IMR-90 (cell line): Measurements from ENCODE around the gene BRD8. TPM values are rescaled to one million over a fixed set of nuclear protein-coding genes. Genes with fewer than 3 reads are reported as not detected.

ENCODE experiments used
- ATAC-seq: fragments of 200-7000 bp; cut with Tn5 transposase; 2 replicates; pipeline ENCODE4 v1.9.1; 2020; ENCODE audit warnings: low read depth, mild to moderate bottlenecking, moderate library complexity
- BruUV-seq: library from RNA; stranded (reverse); fragments of 400-500 nt; replicated peaks from 2 replicates; lab custom pipeline; 2021; lab: Mats Ljungman, UMichigan
- CTCF ChIA-PET: fragments of 300-600 bp; formaldehyde crosslinking; extraction: SDS; loops from one replicate; lab custom pipeline; 2021; ENCODE audit warnings: antibody characterized with exemption; lab: Yijun Ruan, JAX
- POLR2A ChIA-PET: fragments of 300-600 bp; sonication (Branson Sonifier 250); formaldehyde crosslinking; loops from one replicate; lab custom pipeline; 2022; ENCODE audit warnings: antibody characterized with exemption; ENCODE audit not compliant: unreplicated experiment; lab: Charles Lee
- DNase-seq: peaks from one replicate; pipeline ENCODE4 v3.0.0; 2013
- H2AFZ ChIP-seq: replicated peaks from 2 replicates; pipeline ENCODE3; 2013; ENCODE audit warnings: low read length, mild to moderate bottlenecking; ENCODE audit not compliant: poor library complexity
- H2AK5ac ChIP-seq: 2 replicates; pipeline ENCODE4 v1.6.1; 2013; ENCODE audit warnings: low read depth, low read length, inconsistent platforms
- H2AK9ac ChIP-seq: replicated peaks from 2 replicates; pipeline ENCODE3; 2013; ENCODE audit warnings: mild to moderate bottlenecking, low read depth, low read length, moderate library complexity; ENCODE audit not compliant: poor library complexity
- H2BK120ac ChIP-seq: 2 replicates; pipeline ENCODE4 v1.6.1; 2013; ENCODE audit warnings: low read depth, low read length, inconsistent platforms
- H2BK15ac ChIP-seq: 3 replicates; pipeline ENCODE4 v1.6.1; 2013; ENCODE audit warnings: low read depth, low read length, inconsistent platforms
- H2BK20ac ChIP-seq: 2 replicates; pipeline ENCODE4 v1.6.1; 2013; ENCODE audit warnings: low read depth, mild to moderate bottlenecking, inconsistent platforms, low read length, moderate library complexity
- H2BK5ac ChIP-seq: 2 replicates; pipeline ENCODE4 v1.6.1; 2013; ENCODE audit warnings: mild to moderate bottlenecking, low read depth, low read length, inconsistent platforms; ENCODE audit not compliant: poor library complexity, severe bottlenecking
- H3K14ac ChIP-seq: replicated peaks from 2 replicates; pipeline ENCODE4 v1.6.1; 2013; ENCODE audit warnings: low read depth, low read length, inconsistent platforms
- H3K18ac ChIP-seq: 2 replicates; pipeline ENCODE4 v1.6.1; 2013; ENCODE audit warnings: low read depth, low read length, control low read depth
- H3K23ac ChIP-seq: 2 replicates; pipeline ENCODE4 v1.6.1; 2013; ENCODE audit warnings: low read depth, low read length, inconsistent platforms
- H3K27ac ChIP-seq: 2 replicates; pipeline ENCODE4 v1.5.1; 2013; ENCODE audit warnings: mild to moderate bottlenecking, control low read depth, low read length; ENCODE audit not compliant: insufficient read depth
- H3K27me3 ChIP-seq: 2 replicates; pipeline ENCODE4 v1.6.1; 2013; ENCODE audit warnings: low read length; ENCODE audit not compliant: control insufficient read depth, insufficient read depth
- H3K36me3 ChIP-seq: 2 replicates; pipeline ENCODE4 v1.6.1; 2013; ENCODE audit warnings: low read length, mixed read lengths; ENCODE audit not compliant: control insufficient read depth, insufficient read depth
- H3K4ac ChIP-seq: 2 replicates; pipeline ENCODE4 v1.6.1; 2013; ENCODE audit warnings: low read depth, low read length, inconsistent platforms
- H3K4me1 ChIP-seq: 2 replicates; pipeline ENCODE4 v1.6.1; 2013; ENCODE audit warnings: low read length, mixed read lengths; ENCODE audit not compliant: control insufficient read depth, insufficient read depth
- H3K4me2 ChIP-seq: 2 replicates; pipeline ENCODE4 v1.6.1; 2013; ENCODE audit warnings: low read depth, mild to moderate bottlenecking, control low read depth, low read length, moderate library complexity
- H3K4me3 ChIP-seq: 2 replicates; pipeline ENCODE4 v1.5.1; 2013; ENCODE audit warnings: low read depth, mild to moderate bottlenecking, control low read depth, low read length, moderate library complexity; ENCODE audit not compliant: insufficient read depth
- H3K56ac ChIP-seq: 2 replicates; pipeline ENCODE4 v1.6.1; 2013; ENCODE audit warnings: low read length, inconsistent platforms; ENCODE audit not compliant: insufficient read depth; ENCODE audit errors: extremely low read depth
- H3K79me1 ChIP-seq, 2 experiments: 2 replicates each; pipeline ENCODE4 v1.6.1; 2013; ENCODE audit warnings: low read length in 2 of 2, inconsistent platforms in 1 of 2, low read depth in 1 of 2
- H3K9ac ChIP-seq: 2 replicates; pipeline ENCODE4 v1.6.1; 2013; ENCODE audit warnings: low read depth, low read length, control low read depth
- H3K9me1 ChIP-seq: 2 replicates; pipeline ENCODE4 v1.6.1; 2013; ENCODE audit warnings: low read length, inconsistent platforms; ENCODE audit not compliant: insufficient read depth
- H3K9me3 ChIP-seq: 2 replicates; pipeline ENCODE4 v1.6.1; 2013; ENCODE audit warnings: low read length; ENCODE audit not compliant: control insufficient read depth, insufficient read depth
- H4K20me1 ChIP-seq: 2 replicates; pipeline ENCODE4 v1.6.1; 2013; ENCODE audit warnings: low read length, inconsistent platforms; ENCODE audit not compliant: insufficient read depth
- H4K5ac ChIP-seq: 2 replicates; pipeline ENCODE4 v1.6.1; 2013; ENCODE audit warnings: mild to moderate bottlenecking, low read depth, low read length, control low read depth
- H4K8ac ChIP-seq, 2 experiments: 2 replicates each; pipeline ENCODE4 v1.6.1; 2013; ENCODE audit warnings: low read depth in 2 of 2, low read length in 2 of 2, control low read depth in 1 of 2, inconsistent platforms in 1 of 2
- H4K91ac ChIP-seq: 2 replicates; pipeline ENCODE4 v1.6.1; 2013; ENCODE audit warnings: low read depth, low read length, inconsistent platforms; ENCODE audit not compliant: insufficient read depth
- CEBPB ChIP-seq: IDR thresholded peaks from 2 replicates; pipeline ENCODE4 v1.6.1; 2012; ENCODE audit warnings: low read depth, low read length, improper control_type of control experiment
- MXI1 ChIP-seq: IDR thresholded peaks from 2 replicates; pipeline ENCODE4 v1.6.1; 2012; ENCODE audit warnings: low read depth, mild to moderate bottlenecking, low read length, moderate library complexity, borderline replicate concordance
- NFE2L2 ChIP-seq: fragments of 150-350 bp; IDR thresholded peaks from 2 replicates; pipeline ENCODE4 v1.6.1; 2016; ENCODE audit warnings: low read depth, mild to moderate bottlenecking, low read length
- SMC3 ChIP-seq: fragments of 150-350 bp; IDR thresholded peaks from 2 replicates; pipeline ENCODE4 v1.6.1; 2016; ENCODE audit warnings: low read depth, mild to moderate bottlenecking, antibody characterized with exemption, low read length, moderate library complexity
- WGBS, 2 experiments: methylation state at CpG; one replicate each; pipeline versions ENCODE4 v1.1.5 to v1.1.7; 2013; ENCODE audit warnings: missing lambda C conversion rate in 2 of 2; ENCODE audit not compliant: insufficient read length in 1 of 2; ENCODE audit errors: extremely low coverage in 2 of 2; 5-methylcytosine and 5-hydroxymethylcytosine counted together
- dilution Hi-C: fragments of 300-500 bp; cut with HindIII; formaldehyde crosslinking; loops from one replicate; pipeline ENCODE4 v1.14.3; 2018; ENCODE audit warnings: low sequenced_read_pairs; ENCODE audit not compliant: unreplicated experiment
- in situ Hi-C: fragments of 300-500 bp; cut with MboI; formaldehyde crosslinking; loops from 3 replicates; pipeline ENCODE4 v1.14.3; 2019; ENCODE audit warnings: low sequenced_read_pairs, inconsistent platforms, mixed read lengths
- intact Hi-C: fragments of 100-400 bp; cut with micrococcal nuclease; formaldehyde crosslinking; loops from 2 replicates; pipeline ENCODE4 v1.10.0; 2022
- polyA plus RNA-seq, 3 experiments: library from polyadenylated mRNA; depleted of rRNA; stranded (reverse); fragments of >200 nt; gene quantifications; 2 replicates each; pipeline ENCODE4 v1.2.3, GENCODE V29; 2012; ENCODE audit warnings: low replicate concordance in 1 of 3
- total RNA-seq: library from RNA; depleted of rRNA; stranded (reverse); fragments of >200 nt; gene quantifications from 2 replicates; pipeline ENCODE4 v1.2.3, GENCODE V29; 2012
- TF ChIP-seq, protein P1 (sequence below): fragments of 150-350 bp; IDR thresholded peaks from 2 replicates; pipeline ENCODE4 v1.6.1; 2016; ENCODE audit warnings: low read depth, mild to moderate bottlenecking, low read length, moderate library complexity, borderline replicate concordance

BRD8 gene
- total and polyA plus RNA-seq, 2 of the 4 experiments (the other 2 are of a cell fraction), result 36.9 to 43.6 TPM

DNA sequence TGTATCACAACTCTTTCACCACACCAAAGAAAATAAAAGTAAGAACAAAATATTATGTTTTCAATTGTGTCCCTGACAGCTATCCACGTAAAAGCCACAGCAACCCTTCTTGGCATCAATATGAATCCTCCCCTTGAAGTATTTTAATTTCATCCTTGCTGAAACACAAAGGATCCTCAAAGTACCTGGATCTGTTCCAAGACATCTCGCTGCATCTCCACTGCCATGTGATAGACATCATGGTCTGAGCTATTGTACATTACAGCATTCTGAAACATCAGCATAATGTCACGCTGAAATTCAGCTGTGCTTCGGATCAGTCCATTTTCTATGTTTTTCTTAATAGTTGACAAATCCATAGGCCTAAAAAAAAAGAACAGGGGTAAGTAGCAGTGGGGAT is 17.7 kb downstream of the BRD8 start:
- Histone ChIP-seq H2AK9ac (no peak overlapping the region), H3K4me1 (no peaks in the 10 kb centered on the region), H4K20me1 (no peaks in the 10 kb centered on the region), H3K79me1 (peaks cover 12 to 17% of the 10 kb centered on the region in 2 experiments; a peak in 3 of 4 replicates), H3K9ac (no peak overlapping the region), H3K9me1 (no peaks in the 10 kb centered on the region), H3K56ac (no peak overlapping the region), H3K27me3 (no peaks in the 10 kb centered on the region), H2AFZ (no peak overlapping the region), H3K4me2 (no peak overlapping the region), H2BK120ac (no peak overlapping the region), H4K8ac (no peak overlapping the region), H2BK20ac (no peak overlapping the region), H3K36me3 (peaks cover 64% of the 10 kb centered on the region), H2BK15ac (no peak overlapping the region), H3K14ac (no peak overlapping the region), H4K5ac (no peak overlapping the region), H3K23ac (no peak overlapping the region), H4K91ac (no peak overlapping the region), H3K4me3 (no peak overlapping the region), H3K4ac (no peak overlapping the region), H2AK5ac (no peak overlapping the region), H3K27ac (no peak overlapping the region), H3K9me3 (no peaks in the 10 kb centered on the region), H3K18ac (no peak overlapping the region), H2BK5ac (no peak overlapping the region)
- POLR2A ChIA-PET, result no interaction called here
- TF ChIP-seq, protein P1, sequence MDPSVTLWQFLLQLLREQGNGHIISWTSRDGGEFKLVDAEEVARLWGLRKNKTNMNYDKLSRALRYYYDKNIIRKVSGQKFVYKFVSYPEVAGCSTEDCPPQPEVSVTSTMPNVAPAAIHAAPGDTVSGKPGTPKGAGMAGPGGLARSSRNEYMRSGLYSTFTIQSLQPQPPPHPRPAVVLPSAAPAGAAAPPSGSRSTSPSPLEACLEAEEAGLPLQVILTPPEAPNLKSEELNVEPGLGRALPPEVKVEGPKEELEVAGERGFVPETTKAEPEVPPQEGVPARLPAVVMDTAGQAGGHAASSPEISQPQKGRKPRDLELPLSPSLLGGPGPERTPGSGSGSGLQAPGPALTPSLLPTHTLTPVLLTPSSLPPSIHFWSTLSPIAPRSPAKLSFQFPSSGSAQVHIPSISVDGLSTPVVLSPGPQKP, result no peak
- TF ChIP-seq MXI1 (no peak), CEBPB (no peak), NFE2L2 (no peak), SMC3 (no peak)
- 100% methylated on average over 1 of the region's 4 CpGs; no CpG with 5 or more reads in 1 of the 2 experiments for WGBS, 2 experiments
- BruUV-seq, result no TSS peak
- dilution Hi-C loops, result no loop called here
- in situ Hi-C loops, result no loop called here
- no peak for ATAC-seq
- intact Hi-C loops, result no loop called here
- no peak for DNase-seq
- CTCF ChIA-PET, result no interaction called here
